IPS-18c (cell line): ENCODE data around the gene UROS.

Experiments
- H3K4me3 ChIP-seq: 2 replicates; pipeline ENCODE4 v1.7.0; 2013; ENCODE audit warnings: low read depth, mild to moderate bottlenecking, low read length, moderate library complexity; ENCODE audit not compliant: insufficient read depth
- H3K9me3 ChIP-seq: one replicate; pipeline ENCODE4 v1.6.1; 2013; ENCODE audit warnings: mild to moderate bottlenecking, low read length, moderate library complexity; ENCODE audit not compliant: control insufficient read depth, insufficient read depth

UROS gene

DNA sequence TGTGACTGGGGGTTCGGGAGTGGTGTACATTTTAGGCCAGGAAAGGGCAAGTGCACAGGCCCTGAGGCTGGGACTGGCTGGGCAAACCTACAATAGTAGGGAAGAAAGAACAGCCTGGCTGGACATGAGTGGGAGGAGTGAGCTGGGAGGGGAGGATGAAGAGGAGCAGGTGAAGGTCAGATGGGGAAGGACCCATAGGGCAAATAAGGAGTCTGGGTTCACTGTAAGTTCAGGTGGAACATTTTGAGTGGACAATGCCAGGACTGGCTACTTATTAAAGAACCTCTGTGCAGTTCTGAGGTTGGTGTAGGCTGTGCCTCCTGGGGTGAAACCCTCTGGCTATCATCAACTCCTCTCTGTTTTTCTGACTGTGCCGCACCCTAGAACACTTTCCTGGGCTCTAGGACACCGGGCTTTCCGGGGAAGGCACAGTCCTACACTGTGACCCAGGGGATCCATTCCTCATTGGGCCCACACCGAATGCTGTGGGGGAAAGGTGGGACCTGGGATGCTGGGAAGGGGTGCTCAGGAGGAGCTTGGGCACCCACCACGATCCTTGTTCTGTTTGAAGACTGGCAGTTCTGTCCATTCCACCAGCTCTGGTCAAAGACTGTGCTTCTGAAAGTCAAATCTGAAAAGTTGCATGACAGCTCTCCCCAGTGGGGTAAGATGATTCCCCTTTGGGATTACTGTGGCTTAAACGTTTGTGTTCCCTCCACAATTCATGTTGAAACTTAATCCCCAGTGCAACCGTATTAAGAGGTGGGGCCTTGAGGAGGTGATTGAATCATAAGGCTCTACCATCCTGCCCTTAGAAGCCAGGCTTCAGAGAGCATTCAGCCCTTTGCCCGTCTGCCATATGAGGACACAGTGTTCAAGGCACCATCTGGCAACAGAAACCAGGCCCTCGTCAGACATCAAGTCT is 43.4 kb downstream of the UROS start:
- Histone ChIP-seq H3K9me3 (peaks cover 2% of the 10 kb centered on the region), H3K4me3 (no peak overlapping the region)

DNA sequence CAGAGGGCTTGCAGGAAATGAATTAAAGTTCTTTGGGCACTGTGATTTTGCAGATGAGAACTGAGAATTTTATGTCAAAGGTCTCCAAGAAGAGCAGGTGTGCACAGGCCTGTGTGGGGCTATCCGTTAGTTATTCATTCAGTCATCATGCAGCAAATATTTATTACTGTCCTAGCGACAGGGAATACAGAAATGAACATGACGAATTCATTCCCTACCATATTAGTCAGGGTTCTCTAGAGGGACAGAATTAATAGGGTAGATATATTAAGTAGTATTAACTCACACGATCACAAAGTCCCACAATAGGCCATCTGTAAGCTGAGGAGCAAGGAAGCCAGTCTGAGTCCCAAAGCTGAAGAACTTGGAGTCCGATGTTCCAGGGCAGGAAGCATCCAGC is 44.5 kb downstream of the UROS start:
- H3K4me3 ChIP-seq, result no peak overlapping the region
- peaks cover 2% of the 10 kb centered on the region for H3K9me3 ChIP-seq

DNA sequence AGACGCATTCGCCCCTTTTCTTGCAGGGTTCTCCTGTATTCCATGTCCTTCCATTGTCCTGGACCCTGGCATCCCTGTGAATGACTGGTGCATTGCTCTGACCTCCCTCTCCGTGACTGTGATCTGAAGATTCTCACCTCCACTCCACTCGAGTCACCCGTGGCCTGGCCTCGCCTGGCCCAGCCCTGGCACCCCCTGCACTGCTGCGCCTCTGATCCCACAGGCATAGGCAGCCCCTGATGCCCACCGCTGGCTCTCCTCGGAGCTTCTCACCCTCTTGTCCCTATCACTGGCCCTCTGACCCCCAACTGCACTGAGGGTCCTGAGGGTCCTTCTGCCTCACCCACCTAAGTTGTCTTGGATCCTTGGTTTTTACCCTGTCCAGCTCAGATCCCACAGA is 45.3 kb downstream of the UROS start:
- H3K9me3 ChIP-seq, result peaks cover 2% of the 10 kb centered on the region
- H3K4me3 ChIP-seq, result no peak overlapping the region

DNA sequence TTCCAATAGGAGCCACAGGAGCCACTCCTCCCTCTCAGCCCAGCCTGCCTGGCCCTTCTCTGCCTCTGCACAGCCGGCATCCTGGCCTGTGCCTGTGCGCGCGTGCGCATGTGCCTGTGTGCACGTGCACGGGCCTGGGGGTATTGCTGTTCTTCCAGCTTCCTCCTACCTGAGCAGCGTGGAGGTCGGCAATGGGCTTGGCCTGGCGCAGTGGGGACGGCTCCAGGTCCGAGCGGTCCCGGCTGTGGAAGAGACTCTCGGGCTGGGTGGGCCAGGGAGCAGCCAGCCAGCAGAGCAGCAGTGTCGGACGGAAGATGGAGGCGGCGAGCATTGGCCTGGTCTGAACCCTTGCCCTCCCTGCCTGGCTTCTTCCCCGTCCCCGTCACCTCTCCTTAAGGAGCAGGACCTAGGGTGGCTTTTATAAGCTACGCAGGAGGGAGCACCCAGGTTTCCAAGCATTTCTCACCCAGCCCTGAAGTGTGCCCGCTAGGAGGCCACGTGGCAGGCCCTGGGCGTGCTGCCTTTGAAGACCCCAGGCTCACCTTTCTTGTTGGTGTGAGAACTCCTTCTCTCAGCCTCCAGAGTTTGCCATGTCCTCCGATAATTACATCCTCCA is 47.5 kb downstream of the UROS start, which contains the start of gene MMP21:
Gene MMP21, minus strand, starts transcription at position 331 of the 616 bp plus-strand sequence. Its CDS starts 0 bp downstream, at position 331.
- H3K9me3 ChIP-seq, result peaks cover 2% of the 10 kb centered on the region
- no peak within 1 kb of the TSS for H3K4me3 ChIP-seq

DNA sequence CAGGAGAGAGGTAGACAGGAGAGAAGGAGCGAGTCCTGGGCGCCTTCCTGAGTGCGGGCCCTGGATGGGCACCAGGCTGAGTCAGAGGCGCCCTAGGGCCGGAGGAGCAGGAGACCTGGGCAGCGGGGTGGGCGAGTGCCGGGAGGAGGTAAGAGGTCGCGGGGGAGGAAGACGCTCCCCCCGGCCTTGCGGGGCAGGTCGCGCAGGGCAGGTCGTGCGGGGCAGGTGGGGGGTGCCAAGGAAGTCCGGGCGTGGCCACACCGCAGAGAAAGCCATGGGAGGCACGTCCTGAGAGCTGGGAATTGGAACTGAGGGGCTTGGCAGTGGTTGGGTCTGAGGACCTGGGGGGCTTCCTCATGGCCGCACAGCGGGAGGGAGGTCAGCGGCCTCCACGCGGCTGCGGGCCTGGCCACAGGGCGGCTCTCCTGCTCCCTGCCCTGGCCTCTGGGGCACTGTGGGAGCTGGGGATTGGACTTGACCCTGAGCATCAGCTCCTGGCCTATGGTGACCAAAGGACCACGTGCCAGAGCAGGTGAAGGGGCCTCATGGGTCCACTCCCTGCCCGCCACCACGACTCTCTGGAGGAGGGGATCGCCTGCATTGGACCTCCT is 48.4 kb downstream of the UROS start:
- Histone ChIP-seq H3K4me3 (no peak overlapping the region), H3K9me3 (peaks cover 2% of the 10 kb centered on the region)

DNA sequence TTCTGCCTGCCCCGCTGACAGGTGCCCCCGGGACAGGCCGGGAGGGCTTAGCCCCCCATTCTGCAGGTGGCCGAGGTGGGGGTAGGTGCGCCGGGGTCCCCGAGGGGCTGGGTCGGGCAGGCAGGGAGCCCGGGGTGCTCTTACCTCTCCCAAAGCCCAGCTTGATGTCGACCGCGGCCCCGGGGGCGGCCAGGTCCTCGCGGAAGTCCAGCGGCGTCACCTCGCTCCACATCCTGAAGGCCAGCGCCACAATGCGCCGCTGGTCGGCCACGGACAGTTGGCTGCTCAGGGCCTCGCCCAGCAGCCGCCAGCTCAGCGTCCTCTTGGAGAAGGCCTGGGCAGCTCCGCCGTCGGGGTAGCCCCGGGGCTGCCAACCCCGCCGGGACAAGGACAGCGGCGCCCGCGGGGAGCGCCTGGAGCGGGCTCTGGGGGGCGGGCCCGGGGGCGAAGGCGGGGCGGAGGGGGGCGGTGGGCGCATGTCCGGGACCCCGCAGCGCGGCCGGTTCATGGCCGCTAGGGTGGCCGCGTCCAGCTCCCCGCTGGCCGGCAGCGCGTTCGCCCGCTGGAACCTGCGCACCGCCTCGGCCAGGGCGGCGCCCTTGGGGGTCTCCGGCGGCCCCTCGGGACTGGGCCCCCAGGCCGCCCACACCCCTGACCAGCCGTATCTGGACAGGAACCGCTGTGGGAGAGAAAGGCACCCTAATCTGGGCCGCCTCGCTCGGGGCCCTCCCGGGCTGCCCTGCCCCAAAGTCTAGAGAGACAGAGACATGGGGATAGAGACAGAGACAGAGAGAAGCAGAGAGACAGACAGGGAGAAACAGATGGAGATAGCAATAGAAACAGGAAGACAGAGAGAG is 49.1 kb downstream of the UROS start:
- H3K4me3 ChIP-seq, result no peak overlapping the region
- no peaks in the 10 kb centered on the region for H3K9me3 ChIP-seq

DNA sequence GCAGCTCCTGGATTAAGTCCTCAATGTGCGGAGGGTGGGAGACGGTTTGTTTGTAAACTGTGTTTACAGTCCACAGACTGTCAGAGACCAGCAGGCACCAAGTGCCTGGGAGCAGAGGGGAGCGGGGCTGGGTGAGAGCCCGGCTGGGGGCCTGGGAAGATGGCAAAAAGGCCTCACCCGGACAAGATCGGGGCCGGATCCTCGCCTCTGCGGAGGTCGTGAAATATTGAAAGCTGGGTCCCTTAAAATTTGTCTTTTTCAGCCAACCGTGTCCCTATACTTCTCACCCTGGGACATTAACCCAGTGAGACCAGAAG is 50.2 kb downstream of the UROS start:
- H3K9me3 ChIP-seq, result no peaks in the 10 kb centered on the region
- H3K4me3 ChIP-seq, result no peak overlapping the region

DNA sequence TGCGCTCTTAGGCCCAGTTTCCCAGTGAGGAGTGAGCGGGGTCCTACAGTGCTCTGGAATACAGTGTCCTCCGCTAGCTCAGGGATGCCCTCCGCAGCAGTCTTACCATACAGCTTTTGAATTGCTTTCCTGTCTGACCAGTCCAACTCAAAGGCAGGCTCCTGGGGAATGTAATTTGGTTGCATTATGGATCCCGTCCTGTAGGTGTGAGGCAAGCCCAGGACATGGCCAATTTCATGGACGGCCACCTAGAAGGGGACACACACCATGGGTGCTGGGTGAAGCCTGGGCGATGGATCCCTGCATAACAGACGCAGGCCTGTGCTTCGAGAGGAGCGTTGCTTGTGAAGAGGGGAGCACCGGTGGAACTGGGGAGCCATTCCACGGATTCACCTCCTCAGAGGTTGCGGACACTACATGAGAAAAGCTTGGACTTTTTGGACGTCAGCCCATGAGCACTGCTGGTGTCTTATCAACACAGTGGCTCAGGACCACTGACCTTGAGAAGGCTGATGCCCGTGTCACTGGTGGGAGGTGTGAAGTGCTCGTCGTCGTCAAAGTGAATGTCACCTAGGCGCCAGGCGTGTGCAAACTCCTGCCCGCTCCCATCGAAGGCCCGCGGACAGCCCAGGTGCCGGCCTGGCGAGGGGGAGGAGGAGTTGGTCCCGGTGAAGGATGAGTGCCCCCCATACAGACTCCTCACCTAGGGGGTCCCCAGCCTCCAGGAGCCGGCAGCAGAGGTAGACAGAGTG is 50.8 kb downstream of the UROS start:
- no peak overlapping the region for H3K4me3 ChIP-seq

DNA sequence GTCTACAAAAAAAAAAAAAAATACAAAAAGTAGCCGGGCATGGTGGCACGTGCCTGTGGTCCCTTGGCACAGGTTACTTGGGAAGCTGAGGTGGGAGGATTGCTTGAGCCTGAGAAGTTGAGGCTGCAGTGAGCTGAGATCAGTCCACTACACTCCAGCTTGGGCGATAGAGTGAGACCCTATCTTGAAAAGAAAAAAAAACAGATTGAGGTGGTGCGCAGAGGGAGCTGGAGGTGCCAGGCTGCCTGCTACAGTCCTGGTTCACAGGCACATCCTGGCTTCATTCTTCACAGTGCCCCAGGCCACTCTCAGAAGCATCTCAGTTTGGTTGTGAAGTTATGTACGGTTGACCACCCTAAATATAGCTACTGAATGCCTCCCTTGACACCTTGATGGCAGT is 52.2 kb downstream of the UROS start:
- H3K9me3 ChIP-seq, result no peaks in the 10 kb centered on the region
- H3K4me3 ChIP-seq, result no peak overlapping the region

More for the DNA sequence above, 50.8 kb downstream of the UROS start:
- H3K9me3 ChIP-seq, result no peaks in the 10 kb centered on the region

DNA sequence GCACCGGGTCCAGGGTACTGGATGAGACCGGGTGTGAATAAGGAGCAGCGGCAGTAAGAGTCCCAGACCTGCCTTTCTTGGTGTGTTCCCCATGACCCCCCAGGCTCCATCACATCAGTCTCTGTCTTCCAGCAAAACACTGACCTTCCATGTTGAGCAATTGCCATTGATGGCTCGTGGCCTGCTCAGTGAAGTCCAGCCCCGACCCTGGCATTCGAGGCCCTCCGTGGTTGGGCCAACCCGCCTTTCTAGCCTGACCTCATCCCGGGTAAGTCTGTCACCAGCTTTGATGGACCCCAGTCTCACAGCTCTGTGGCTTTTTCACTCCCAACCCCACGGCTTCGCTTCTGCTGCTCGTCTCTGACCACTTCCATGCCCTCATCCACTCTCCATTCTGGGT is 53.9 kb downstream of the UROS start:
- Histone ChIP-seq H3K9me3 (no peaks in the 10 kb centered on the region), H3K4me3 (no peak overlapping the region)

DNA sequence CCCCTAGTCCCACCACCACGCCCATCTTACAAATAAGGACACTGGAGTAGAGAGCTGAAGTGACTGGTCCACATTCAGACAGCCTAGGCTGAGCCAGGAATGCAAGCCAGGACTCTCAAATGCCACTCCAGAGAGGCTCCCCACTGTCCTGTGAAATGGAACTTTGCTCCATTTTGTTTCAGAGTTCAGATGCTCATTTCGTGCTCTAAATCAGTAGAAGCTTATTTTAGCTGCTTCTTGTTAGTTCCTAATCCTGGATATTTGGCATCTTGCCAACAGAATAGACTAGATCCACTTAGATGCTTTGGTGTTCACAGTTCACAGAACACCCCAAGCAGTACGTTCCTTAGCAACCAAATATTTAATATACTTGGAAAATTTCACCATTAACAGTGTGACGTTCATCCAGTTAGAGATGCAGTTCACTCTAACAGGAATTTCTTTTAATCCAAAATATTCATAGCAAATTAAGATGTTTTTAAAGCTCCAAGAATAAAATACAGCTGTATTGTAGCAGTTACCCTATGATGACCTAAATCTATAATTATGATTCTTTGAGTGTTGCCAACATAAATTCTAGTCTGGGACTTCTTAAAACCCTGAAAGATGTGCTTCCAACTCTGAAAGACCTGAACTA is 54.7 kb downstream of the UROS start:
- no peaks in the 10 kb centered on the region for H3K9me3 ChIP-seq

DNA sequence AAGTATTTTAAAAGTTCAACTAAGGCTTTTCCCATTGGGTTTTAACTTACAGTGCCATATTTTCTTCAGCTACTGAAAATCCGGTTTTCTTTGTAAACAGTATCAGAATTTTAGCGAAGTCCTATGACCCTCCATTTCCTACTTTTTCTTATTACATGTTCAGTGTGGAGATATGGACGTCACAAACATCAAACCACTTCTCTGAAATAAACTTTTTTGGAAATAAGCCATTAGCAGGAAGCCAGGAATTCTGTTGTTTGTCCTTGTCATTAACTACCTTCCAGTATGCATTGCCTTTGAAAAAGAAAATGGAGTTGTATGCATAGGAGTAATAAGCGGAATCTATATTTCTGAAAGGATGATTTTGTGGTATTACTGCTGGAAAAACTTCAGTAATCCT is 56.5 kb downstream of the UROS start:
- Histone ChIP-seq H3K9me3 (no peaks in the 10 kb centered on the region), H3K4me3 (no peak overlapping the region)

More for the DNA sequence above, 54.7 kb downstream of the UROS start:
- no peak overlapping the region for H3K4me3 ChIP-seq

DNA sequence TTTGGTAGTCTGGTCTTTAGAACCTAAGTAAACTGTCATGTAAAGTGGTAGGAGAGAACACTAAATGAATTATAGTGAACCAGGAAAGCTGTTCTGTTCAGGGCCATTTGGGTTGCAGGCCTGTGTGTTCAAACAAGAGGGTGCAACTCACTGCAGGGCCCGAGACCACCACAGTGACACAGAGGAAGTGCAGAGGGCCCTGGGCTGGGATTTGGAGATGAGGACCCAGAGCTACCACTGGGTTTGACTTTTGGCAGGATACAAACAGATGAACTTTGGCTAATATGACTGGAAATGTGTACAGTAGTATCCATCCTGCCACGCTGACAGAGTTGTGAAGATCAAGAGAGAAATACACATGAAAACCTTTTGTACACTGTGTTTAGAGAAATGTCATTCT is 57.2 kb downstream of the UROS start:
- Histone ChIP-seq H3K9me3 (no peaks in the 10 kb centered on the region), H3K4me3 (no peak overlapping the region)

DNA sequence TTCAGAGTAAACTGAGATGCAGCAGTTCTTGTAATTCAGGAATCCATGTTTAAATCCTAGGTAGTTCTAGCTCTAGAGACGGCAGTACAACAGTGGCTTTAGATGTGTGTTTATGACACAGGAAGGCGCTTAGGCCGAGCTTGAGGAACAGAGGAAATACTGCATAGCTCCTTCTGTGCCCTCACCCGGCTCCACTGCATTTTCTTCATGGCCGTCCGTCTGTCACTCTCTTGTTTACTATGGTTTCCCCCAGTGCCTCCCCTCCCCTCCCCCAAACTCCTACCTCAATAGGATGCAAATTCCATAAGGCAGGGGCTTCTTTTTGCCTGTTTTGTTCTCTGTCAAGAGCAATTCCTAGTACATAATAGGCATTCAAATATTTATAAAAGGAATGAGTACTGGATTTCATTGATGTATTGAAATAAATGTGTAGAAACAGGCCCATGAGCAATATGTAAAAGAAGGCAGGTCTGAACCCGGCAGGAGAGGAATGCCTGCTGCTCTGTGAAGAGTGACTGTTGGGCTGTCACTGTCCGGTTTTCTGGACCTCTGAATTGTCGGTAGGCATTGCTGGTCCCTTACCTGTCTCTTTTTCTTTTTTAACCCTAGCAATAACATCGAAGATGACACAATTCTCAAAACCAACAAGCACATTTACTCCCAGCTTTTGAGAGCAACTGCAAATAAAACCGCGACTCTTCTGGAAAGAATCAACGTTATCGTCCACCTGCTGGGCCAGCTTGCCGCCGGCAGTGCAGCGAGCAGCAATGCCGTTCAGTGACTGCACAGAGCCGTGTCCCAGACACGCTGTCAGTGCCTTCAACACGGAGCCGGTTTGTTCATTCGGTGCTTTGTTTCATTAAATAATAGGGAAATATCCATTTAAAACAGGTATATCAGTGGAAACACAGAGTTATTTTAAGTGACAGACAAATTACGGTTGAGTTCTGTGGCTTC is 60.1 kb downstream of the UROS start:
- no peaks in the 10 kb centered on the region for H3K9me3 ChIP-seq

DNA sequence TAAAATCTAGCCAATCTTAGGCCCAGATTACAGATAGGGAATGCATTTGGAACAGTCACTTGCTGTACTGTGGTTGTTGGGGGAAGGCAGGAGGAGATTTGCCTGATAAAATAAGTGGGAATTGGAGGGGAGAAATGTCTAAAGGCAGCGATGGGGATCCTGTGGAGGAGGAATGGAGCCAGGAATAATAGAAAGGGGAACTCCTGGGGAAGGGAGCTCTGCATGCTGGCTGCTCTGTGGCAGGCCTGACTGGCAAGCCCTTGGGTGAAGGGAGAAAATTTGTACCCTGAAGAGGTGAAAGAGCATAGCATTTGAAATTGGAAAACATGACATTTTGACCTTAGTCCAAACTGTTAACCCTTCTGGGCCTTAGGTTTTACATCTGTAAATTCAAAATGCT is 61.1 kb downstream of the UROS start:
- no peak overlapping the region for H3K4me3 ChIP-seq
- H3K9me3 ChIP-seq, result no peaks in the 10 kb centered on the region

More for the DNA sequence above, 60.1 kb downstream of the UROS start:
- H3K4me3 ChIP-seq, result no peak overlapping the region
